SU-DHL-6 (cell line): ENCODE measurements around the gene RPS6KB2.

Experiments used
- H2AFZ ChIP-seq: fragments of 200-600 bp; sonication (generic); 2 replicates; pipeline ENCODE4 v1.6.1; 2014; ENCODE audit warnings: low read depth, mild to moderate bottlenecking, moderate library complexity, mixed read lengths, antibody characterized with exemption, low read length; ENCODE audit not compliant: severe bottlenecking
- H3F3A ChIP-seq: fragments of 200-600 bp; shearing (Covaris generic); 2 replicates; pipeline ENCODE4 v1.6.0; 2016; ENCODE audit warnings: antibody characterized with exemption, mild to moderate bottlenecking; ENCODE audit not compliant: insufficient read depth
- H3K27ac ChIP-seq: fragments of 200-600 bp; sonication (generic); 2 replicates; pipeline ENCODE4 v1.5.1; 2016; ENCODE audit warnings: low read depth, mild to moderate bottlenecking, low read length, moderate library complexity, mixed read lengths
- H3K27me3 ChIP-seq: fragments of 200-600 bp; sonication (generic), shearing (Covaris generic); 2 replicates; pipeline ENCODE4 v1.6.0; 2014; ENCODE audit warnings: mild to moderate bottlenecking, low read length
- H3K36me3 ChIP-seq: fragments of 200-600 bp; sonication (generic); 2 replicates; pipeline ENCODE4 v1.6.1; 2014; ENCODE audit warnings: mild to moderate bottlenecking, low read length, mixed read lengths
- H3K4me2 ChIP-seq: fragments of 300-600, 200-600 bp; shearing (Covaris generic), sonication (generic); 2 replicates; pipeline ENCODE4 v1.6.0; 2014; ENCODE audit warnings: low read length, low read depth, mild to moderate bottlenecking; ENCODE audit not compliant: poor library complexity, severe bottlenecking
- H3K4me3 ChIP-seq: fragments of 200-600 bp; sonication (generic); 2 replicates; pipeline ENCODE4 v1.5.1; 2014; ENCODE audit warnings: antibody characterized with exemption, low read length, mild to moderate bottlenecking, mixed read lengths; ENCODE audit not compliant: insufficient read depth, poor library complexity, severe bottlenecking
- H3K79me2 ChIP-seq: fragments of 200-600 bp; sonication (generic); 2 replicates; pipeline ENCODE4 v1.6.1; 2014; ENCODE audit warnings: mild to moderate bottlenecking, low read length, moderate library complexity; ENCODE audit not compliant: insufficient read depth
- H3K9ac ChIP-seq: fragments of 200-600 bp; sonication (generic); 2 replicates; pipeline ENCODE4 v1.7.0; 2014; ENCODE audit warnings: mild to moderate bottlenecking, low read length
- H3K9me2 ChIP-seq: fragments of 200-600 bp; sonication (generic); replicated peaks from 2 replicates; pipeline ENCODE4 v1.6.1; 2014; ENCODE audit warnings: low read length; ENCODE audit not compliant: insufficient read depth
- H3K9me3 ChIP-seq: fragments of 200-600 bp; sonication (generic); 2 replicates; pipeline ENCODE4 v1.6.1; 2014; ENCODE audit warnings: low read length, mixed read lengths; ENCODE audit not compliant: insufficient read depth
- H4K20me1 ChIP-seq: fragments of 200-600 bp; sonication (generic); 2 replicates; pipeline ENCODE4 v1.6.1; 2014; ENCODE audit warnings: low read depth, mild to moderate bottlenecking, antibody characterized with exemption, low read length, moderate library complexity, mixed read lengths
- EZH2phosphoT487 ChIP-seq: fragments of 200-600 bp; sonication (generic), shearing (Covaris generic); conservative IDR thresholded peaks from 2 replicates; pipeline ENCODE4 v1.6.1; 2018; ENCODE audit warnings: mild to moderate bottlenecking, antibody characterized with exemption, low read length, moderate library complexity, mixed read lengths
- TF ChIP-seq, protein P1 (sequence below): fragments of 200-600 bp; sonication (generic); IDR thresholded peaks from one replicate; pipeline ENCODE4 v1.5.1; 2017; ENCODE audit warnings: antibody characterized with exemption, mild to moderate bottlenecking, low read length, moderate library complexity; ENCODE audit not compliant: insufficient read depth, poor library complexity, severe bottlenecking

Gene RPS6KB2

GRCh38 chr11:67382276-67383136, 45.8 kb upstream of the RPS6KB2 start:
- H3K4me2 ChIP-seq = no peak overlapping the region
- no peak overlapping the region for H2AFZ ChIP-seq
- no peak overlapping the region for H3K27ac ChIP-seq

GRCh38 chr11:67384851-67385366, 43.4 kb upstream of the RPS6KB2 start:
- Histone ChIP-seq H3F3A (no peaks in the 10 kb centered on the region), H3K9me3 (no peaks in the 10 kb centered on the region), H3K9ac (no peak overlapping the region), H3K79me2 (no peaks in the 10 kb centered on the region), H3K27ac (no peak overlapping the region), H3K36me3 (no peaks in the 10 kb centered on the region), H4K20me1 (no peaks in the 10 kb centered on the region), H3K4me2 (no peak overlapping the region), H2AFZ (no peak overlapping the region), H3K4me3 (no peak overlapping the region), H3K9me2 (no peaks in the 10 kb centered on the region), H3K27me3 (no peaks in the 10 kb centered on the region)
- no peak for TF ChIP-seq EZH2phosphoT487
- TF ChIP-seq, protein P1, sequence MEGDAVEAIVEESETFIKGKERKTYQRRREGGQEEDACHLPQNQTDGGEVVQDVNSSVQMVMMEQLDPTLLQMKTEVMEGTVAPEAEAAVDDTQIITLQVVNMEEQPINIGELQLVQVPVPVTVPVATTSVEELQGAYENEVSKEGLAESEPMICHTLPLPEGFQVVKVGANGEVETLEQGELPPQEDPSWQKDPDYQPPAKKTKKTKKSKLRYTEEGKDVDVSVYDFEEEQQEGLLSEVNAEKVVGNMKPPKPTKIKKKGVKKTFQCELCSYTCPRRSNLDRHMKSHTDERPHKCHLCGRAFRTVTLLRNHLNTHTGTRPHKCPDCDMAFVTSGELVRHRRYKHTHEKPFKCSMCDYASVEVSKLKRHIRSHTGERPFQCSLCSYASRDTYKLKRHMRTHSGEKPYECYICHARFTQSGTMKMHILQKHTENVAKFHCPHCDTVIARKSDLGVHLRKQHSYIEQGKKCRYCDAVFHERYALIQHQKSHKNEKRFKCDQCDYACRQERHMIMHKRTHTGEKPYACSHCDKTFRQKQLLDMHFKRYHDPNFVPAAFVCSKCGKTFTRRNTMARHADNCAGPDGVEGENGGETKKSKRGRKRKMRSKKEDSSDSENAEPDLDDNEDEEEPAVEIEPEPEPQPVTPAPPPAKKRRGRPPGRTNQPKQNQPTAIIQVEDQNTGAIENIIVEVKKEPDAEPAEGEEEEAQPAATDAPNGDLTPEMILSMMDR = no peak

More at GRCh38 chr11:67382276-67383136, 45.8 kb upstream of the RPS6KB2 start:
- H3K36me3 ChIP-seq = no peaks in the 10 kb centered on the region
- no peaks in the 10 kb centered on the region for H4K20me1 ChIP-seq
- H3K4me3 ChIP-seq = no peak overlapping the region
- H3K79me2 ChIP-seq = no peaks in the 10 kb centered on the region
- H3K27me3 ChIP-seq = no peaks in the 10 kb centered on the region
- no peaks in the 10 kb centered on the region for H3K9me3 ChIP-seq
- H3K9me2 ChIP-seq = no peaks in the 10 kb centered on the region
- no peak overlapping the region for H3K9ac ChIP-seq
- no peak for TF ChIP-seq EZH2phosphoT487
- TF ChIP-seq, protein P1 = peak; percentile 89
- H3F3A ChIP-seq = no peaks in the 10 kb centered on the region

- H3K9me2 ChIP-seq = no peaks in the 10 kb centered on the region
- H2AFZ ChIP-seq = no peak overlapping the region
- H3K9me3 ChIP-seq = no peaks in the 10 kb centered on the region
- no peak overlapping the region for H3K27ac ChIP-seq
- TF ChIP-seq, protein P1 = no peak
- no peak for TF ChIP-seq EZH2phosphoT487
- no peaks in the 10 kb centered on the region for H4K20me1 ChIP-seq
- H3K79me2 ChIP-seq = peaks cover 3% of the 10 kb centered on the region
- no peaks in the 10 kb centered on the region for H3K27me3 ChIP-seq
- H3K4me3 ChIP-seq = no peak overlapping the region
- H3K36me3 ChIP-seq = no peaks in the 10 kb centered on the region
- no peak overlapping the region for H3K9ac ChIP-seq
- no peak overlapping the region for H3K4me2 ChIP-seq
- H3F3A ChIP-seq = no peaks in the 10 kb centered on the region
Measured at GRCh38 chr11:67387069-67387468, 41.2 kb upstream of the RPS6KB2 start.
